K562 (cell line): ENCODE results near the gene SMG1.

ENCODE experiments used
- FOSL1 ChIP-seq: fragments of 200-800 bp; sonication (Bioruptor generic); conservative IDR thresholded peaks from 2 replicates; pipeline ENCODE4 v1.6.1; 2016; ENCODE audit warnings: missing genetic modification characterization, missing compliant biosample characterization
- NR3C1 ChIP-seq: sonication (generic); formaldehyde crosslinking; IDR thresholded peaks from 2 replicates; pipeline ENCODE4 v1.8.1; 2022; ENCODE audit warnings: missing genetic modification reagents
- POLR2A ChIP-seq: fragments of 450-650 bp; conservative IDR thresholded peaks from 2 replicates; pipeline ENCODE4 v1.6.1; 2016
- PRPF4 ChIP-seq: fragments of 200-400 bp; formaldehyde crosslinking; IDR thresholded peaks from one replicate; pipeline ENCODE4 v1.6.1; 2017; ENCODE audit warnings: low read length, low read depth, mild to moderate bottlenecking; ENCODE audit not compliant: insufficient read depth, poor library complexity, severe bottlenecking
- ZNF384 ChIP-seq: IDR thresholded peaks from 2 replicates; pipeline ENCODE4 v1.6.1; 2012; ENCODE audit warnings: low read depth, low read length, improper control_type of control experiment
- TF ChIP-seq, protein P1 (sequence below): fragments of 250-450 bp; sonication (Bioruptor Pico); IDR thresholded peaks from 2 replicates; pipeline ENCODE4 v1.5.1; 2021; ENCODE audit warnings: mild to moderate bottlenecking
- TF ChIP-seq, protein P2 (sequence below): fragments of 150-350 bp; IDR thresholded peaks from 2 replicates; pipeline ENCODE4 v1.6.1; 2014; ENCODE audit warnings: low read depth, mild to moderate bottlenecking, low read length, borderline replicate concordance
- TF ChIP-seq, protein P3 (sequence below), 3 experiments: IDR thresholded peaks in 2 of 3; conservative IDR thresholded peaks in 1 of 3; 2 replicates each; pipeline ENCODE4 v1.5.1; 2011 to 2012; ENCODE audit warnings: low read length in 3 of 3, mild to moderate bottlenecking in 3 of 3, control low read depth in 2 of 3, improper control_type of control experiment in 1 of 3, inconsistent platforms in 1 of 3, low read depth in 1 of 3, mixed read lengths in 1 of 3, moderate library complexity in 1 of 3; ENCODE audit not compliant: insufficient read depth in 2 of 3

DNA sequence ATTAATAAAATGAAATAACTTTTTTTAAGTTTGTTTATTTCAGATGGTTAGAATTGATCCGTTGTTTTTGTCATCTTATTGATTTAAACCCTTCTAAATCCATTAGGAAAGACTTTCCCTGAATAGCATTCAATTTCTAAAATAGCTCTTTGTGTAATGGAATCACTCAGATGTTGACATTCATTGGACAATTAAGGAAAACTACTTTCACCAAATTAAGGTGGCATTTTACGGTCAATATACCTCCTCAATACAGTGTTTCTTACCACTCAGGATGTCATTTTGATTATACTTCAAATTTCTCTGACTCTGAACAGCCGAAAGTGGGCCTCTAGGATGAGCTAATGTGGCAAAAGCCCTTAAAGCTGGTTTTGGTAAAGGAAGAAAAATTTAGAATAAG is 126.7 kb downstream of the SMG1 start:
- TF ChIP-seq NR3C1 (CRISPR knock-in tag) (no peak), PRPF4 (no peak), POLR2A (no peak), FOSL1 (tag) (no peak), ZNF384 (no peak)
- TF ChIP-seq, protein P1, sequence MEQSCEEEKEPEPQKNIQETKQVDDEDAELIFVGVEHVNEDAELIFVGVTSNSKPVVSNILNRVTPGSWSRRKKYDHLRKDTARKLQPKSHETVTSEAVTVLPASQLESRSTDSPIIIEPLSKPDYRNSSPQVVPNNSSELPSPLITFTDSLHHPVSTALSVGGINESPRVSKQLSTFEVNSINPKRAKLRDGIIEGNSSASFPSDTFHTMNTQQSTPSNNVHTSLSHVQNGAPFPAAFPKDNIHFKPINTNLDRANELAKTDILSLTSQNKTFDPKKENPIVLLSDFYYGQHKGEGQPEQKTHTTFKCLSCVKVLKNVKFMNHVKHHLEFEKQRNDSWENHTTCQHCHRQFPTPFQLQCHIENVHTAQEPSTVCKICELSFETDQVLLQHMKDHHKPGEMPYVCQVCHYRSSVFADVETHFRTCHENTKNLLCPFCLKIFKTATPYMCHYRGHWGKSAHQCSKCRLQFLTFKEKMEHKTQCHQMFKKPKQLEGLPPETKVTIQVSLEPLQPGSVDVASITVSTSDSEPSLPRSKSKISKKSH = no peak
- TF ChIP-seq, protein P2, sequence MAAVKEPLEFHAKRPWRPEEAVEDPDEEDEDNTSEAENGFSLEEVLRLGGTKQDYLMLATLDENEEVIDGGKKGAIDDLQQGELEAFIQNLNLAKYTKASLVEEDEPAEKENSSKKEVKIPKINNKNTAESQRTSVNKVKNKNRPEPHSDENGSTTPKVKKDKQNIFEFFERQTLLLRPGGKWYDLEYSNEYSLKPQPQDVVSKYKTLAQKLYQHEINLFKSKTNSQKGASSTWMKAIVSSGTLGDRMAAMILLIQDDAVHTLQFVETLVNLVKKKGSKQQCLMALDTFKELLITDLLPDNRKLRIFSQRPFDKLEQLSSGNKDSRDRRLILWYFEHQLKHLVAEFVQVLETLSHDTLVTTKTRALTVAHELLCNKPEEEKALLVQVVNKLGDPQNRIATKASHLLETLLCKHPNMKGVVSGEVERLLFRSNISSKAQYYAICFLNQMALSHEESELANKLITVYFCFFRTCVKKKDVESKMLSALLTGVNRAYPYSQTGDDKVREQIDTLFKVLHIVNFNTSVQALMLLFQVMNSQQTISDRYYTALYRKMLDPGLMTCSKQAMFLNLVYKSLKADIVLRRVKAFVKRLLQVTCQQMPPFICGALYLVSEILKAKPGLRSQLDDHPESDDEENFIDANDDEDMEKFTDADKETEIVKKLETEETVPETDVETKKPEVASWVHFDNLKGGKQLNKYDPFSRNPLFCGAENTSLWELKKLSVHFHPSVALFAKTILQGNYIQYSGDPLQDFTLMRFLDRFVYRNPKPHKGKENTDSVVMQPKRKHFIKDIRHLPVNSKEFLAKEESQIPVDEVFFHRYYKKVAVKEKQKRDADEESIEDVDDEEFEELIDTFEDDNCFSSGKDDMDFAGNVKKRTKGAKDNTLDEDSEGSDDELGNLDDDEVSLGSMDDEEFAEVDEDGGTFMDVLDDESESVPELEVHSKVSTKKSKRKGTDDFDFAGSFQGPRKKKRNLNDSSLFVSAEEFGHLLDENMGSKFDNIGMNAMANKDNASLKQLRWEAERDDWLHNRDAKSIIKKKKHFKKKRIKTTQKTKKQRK = no peak
- TF ChIP-seq, protein P3, sequence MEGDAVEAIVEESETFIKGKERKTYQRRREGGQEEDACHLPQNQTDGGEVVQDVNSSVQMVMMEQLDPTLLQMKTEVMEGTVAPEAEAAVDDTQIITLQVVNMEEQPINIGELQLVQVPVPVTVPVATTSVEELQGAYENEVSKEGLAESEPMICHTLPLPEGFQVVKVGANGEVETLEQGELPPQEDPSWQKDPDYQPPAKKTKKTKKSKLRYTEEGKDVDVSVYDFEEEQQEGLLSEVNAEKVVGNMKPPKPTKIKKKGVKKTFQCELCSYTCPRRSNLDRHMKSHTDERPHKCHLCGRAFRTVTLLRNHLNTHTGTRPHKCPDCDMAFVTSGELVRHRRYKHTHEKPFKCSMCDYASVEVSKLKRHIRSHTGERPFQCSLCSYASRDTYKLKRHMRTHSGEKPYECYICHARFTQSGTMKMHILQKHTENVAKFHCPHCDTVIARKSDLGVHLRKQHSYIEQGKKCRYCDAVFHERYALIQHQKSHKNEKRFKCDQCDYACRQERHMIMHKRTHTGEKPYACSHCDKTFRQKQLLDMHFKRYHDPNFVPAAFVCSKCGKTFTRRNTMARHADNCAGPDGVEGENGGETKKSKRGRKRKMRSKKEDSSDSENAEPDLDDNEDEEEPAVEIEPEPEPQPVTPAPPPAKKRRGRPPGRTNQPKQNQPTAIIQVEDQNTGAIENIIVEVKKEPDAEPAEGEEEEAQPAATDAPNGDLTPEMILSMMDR (IDR thresholded peaks at IDR 0.05 in 2 of 3, conservative IDR thresholded peaks at IDR 0.05 in 1 of 3; ENCODE audit: insufficient read depth in 2 of 3, low read depth in 1 of 3, low read length in 3 of 3) = no peak
